HG03571 (cell line): ENCODE results near the gene GSTCD.
"Not testable (repeated sequence)": the region's sequence is repeated elsewhere in the genome, so short reads cannot be mapped to it uniquely, and the experiment has no call there.

ENCODE experiments used
- ATAC-seq: cut with Tn5 transposase; IDR thresholded peaks from one replicate; pipeline ENCODE4 v1.9.1; 2021; ENCODE audit not compliant: unreplicated experiment

GSTCD gene

DNA sequence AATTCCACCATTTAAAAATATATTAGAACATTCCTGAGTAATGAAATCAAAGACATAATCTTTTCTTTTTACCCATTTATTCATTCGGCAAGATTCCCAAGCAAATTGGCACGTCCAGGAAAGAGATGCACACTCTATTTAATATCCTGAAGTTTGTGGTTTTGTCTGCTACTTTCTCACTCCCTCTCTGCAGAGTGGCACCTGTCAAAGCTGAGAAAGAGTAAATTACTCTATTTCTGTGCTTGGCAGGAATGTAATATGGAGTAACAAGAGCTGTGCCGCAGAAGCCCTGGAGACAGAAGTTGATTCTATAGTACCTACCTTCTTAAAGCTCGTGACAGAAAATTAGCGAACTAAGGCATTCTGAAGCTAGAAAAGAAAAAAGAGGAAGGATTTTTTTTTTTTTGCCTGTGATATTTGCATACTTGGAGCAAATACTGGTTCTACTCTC, 5.5 kb downstream of the GSTCD start:
- ATAC-seq: peak; percentile 61

DNA sequence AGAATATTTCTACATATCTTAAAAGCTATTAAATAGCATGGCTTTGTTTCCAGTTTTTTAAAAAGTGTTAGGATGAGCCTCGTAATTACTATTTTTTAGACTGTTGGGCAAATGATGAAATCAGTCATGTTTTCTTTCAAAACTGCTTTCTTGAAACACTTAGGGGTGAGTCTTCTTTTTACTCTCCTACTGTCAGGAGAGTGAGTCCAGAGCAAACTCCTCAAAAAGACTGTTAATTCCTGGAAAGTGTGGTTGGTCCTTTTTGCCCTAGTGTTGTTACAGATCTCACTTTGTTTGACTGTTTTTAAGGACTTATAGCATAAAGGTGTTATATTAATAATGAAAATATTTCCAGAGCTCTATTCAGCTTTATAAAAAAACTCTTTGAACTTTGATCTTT, 6.3 kb downstream of the GSTCD start:
- ATAC-seq: no peak

DNA sequence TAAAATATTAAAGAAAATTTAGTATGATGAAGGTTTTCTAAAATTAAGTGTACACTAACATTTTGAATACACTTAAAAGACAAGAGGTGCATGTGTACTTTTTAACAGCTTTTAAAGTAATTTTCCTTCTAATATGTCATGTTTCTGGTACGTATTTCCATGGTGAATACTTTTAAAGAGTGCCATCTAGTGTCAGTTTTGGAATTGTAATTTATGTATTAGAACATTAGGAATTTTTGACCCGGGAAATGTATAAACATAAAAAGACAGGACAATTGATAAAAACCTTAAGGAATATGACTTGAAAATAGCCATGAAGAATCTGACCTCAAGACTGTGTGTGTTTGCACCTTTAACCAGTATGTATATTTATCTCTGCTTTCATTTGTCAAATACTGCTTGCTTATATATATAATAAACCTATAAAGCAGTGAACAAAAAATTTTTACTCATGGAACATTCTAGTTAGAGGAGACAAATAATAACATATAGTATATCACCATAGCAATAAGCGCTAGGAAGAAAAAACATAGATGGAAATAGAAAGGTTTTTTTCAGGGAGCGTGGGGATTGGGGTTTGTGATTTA, 7.2 kb downstream of the GSTCD start:
- ATAC-seq: no peak

DNA sequence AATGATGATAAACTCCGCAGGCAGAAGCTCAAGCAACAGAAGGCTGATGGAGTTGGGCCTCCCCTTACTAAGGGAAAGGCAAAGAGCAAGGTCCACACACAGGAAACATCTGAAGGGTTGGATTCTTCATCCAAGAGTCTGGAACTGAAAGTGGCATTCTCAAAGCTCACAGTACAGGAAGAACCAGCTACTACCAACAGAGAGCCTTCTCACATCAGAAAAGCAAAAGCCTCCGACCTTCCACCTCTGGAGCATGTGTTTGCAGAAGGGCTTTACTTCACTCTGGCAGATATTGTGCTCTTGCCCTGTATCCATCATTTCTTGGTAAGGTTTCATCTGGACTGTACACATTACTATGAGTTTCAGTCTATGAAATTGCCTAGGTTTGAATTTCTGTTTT, 10.6 kb downstream of the GSTCD start:
- no peak for ATAC-seq

DNA sequence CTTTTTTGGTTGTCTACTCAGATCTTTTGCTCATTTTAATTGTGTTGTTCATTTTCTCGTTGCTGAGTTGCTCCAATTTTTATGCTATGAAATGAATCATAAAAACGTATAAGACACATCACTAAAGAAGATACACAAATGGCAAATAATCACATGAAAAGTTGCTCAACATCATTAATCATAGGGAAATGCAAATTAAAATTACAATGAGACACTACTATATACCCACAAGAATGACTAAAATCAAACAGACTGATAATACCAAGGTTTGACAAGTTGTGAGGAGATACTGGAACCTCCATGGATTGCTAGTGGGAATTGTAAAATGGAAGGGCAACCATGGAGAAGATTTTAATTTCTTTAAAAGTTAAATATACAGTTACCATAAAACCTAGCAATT, 17.0 kb downstream of the GSTCD start:
- no peak for ATAC-seq

DNA sequence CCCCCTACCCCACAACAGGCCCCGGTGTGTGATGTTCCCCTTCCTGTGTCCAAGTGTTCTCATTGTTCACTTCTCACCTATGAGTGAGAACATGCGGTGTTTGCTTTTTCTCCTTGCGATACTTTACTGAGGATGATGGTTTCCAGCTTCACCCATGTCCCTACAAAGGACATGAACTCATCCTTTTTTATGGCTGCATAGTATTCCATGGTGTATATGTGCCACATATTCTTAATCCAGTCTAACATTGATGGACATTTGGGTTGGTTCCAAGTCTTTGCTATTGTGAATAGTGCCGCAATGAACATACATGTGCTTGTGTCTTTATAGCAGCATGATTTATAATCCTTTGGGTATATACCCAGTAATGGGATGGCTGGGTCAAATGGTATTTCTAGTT, 21.3 kb downstream of the GSTCD start:
- ATAC-seq: not testable (repeated sequence)

DNA sequence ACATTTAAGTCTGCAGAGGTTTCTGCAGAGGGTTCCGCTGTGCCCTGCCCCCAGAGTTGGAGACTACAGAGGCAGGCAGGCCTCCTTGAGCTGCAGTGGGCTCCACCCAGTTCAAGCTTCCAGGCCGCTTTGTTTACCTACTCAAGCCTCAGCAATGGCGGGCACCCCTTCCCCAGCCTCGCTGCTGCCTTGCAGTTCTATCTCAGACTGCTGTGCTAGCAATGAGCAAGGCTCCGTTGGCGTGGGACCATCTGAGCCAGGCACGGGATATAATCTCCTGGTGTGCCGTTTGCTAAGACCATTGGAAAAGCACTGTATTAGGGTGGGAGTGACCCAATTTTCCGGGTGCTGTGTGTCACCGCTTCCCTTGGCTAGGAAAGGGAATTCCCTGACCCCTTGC, 26.6 kb downstream of the GSTCD start:
- not testable (repeated sequence) for ATAC-seq

DNA sequence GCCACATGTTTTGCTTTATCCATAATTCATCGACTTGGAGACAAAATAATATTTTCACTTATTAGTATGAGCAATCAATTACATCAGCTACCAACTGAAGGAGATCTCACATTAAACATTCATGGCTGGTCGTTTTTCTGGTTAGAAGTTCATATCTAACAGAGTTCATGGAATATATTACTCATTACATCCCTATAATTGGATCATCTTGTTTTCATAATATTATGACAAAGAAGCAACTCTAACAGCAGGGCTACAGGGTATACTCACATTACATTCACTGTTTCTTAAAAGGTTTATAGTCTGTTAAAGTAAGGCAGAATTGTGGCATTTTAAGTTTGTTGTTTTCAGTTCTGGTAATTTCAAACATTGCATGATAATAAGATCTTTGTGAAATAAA, 33.0 kb downstream of the GSTCD start:
- ATAC-seq: no peak

DNA sequence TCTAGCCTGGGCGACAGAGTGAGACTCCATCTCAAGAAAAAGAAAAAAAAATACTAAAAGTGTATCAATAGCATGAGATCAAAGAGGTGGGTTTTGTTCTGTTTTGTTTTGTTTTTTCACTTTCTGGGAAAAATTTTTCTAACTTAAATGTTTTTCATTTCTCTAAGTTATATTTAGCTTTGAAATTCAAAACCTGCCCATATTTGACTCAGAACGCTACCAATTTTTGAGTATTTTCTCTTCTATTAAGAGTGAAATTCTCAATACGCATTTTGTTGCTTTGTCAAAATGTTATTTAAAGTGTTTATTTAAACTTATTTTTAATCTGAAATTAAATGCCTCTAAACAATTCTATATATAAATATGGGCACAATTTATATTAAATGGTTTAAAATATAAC, 39.6 kb downstream of the GSTCD start:
- ATAC-seq: no peak

DNA sequence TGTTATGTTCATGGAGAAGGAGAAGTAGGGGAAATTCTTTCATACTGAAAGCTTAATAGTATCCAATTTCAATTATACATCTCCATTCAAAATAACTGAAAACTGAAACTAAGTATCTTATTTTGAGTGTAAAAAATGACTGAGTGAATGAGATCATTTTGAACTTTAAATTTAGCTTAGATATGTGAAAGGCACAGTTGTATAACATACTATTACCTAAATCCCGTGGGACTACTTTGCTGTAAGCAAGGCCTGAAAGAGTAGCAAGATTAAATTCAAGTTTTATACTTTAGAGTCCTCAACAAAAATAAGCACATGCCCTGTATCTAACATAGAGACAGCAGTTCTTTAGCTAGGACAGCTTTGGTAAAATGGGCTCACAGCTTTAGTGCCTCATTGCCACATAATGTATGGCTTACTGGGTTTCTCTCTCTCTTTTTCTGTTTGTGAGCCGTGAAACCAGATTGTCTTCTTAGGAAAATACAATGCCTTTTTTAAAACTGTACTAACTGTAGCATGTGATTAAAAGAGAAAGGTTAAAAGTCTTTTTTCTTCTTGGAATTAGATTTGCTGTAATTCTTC, 43.2 kb downstream of the GSTCD start:
- ATAC-seq: no peak

DNA sequence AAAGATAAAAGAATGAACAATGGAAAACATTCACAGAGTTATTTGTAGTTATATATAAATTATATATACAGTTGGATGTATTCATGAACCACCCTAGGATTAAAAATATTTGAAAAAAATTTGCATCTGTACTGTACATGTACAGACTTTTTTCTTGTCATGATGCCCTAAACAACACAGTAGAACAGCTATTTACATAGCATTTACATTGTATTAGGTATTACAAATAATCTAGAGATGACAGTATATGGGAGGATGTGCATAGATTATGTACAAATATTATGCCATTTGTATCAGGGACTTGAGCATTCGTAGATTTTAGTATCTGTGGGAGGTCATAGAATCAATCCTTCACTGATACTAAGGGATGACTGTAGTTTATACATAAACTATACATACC, 44.8 kb downstream of the GSTCD start:
- ATAC-seq: no peak

DNA sequence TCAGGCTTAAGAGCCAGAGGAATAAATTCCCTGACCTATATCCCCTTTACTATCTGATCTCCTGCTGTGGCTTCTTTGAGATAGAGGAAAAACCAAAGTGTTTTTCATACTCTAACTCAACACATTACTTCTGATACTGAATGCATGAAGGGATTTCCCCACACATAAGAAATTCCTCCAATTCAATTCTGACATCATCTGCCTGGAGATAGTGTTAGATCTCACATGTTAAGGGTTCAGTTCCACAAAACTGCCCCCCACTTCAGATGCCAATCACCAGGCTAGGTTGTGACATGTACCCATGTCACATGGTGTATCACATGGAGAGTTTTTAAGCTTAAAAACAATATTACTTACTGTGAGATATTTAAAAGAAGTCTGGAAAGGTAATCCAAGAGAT, 46.8 kb downstream of the GSTCD start:
- ATAC-seq: no peak

DNA sequence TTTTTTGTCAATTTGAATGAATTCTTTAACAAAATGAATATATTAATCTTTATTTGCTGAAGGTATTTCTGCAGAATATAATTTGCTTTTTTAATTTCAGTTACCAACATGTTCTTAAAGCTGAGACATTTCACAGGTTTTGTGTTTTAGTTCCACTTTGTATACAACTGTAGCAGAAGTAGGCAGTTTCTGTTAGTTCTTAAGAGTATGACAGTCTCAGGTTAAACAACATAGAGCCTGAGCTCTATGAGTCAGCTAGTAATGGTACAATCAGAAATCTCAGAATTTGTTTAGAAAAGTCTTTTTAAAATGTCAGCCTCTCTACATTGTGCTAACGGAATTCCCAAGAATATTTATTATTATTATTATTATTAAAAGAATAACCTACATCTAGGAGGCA, 50.4 kb downstream of the GSTCD start:
- ATAC-seq: no peak

DNA sequence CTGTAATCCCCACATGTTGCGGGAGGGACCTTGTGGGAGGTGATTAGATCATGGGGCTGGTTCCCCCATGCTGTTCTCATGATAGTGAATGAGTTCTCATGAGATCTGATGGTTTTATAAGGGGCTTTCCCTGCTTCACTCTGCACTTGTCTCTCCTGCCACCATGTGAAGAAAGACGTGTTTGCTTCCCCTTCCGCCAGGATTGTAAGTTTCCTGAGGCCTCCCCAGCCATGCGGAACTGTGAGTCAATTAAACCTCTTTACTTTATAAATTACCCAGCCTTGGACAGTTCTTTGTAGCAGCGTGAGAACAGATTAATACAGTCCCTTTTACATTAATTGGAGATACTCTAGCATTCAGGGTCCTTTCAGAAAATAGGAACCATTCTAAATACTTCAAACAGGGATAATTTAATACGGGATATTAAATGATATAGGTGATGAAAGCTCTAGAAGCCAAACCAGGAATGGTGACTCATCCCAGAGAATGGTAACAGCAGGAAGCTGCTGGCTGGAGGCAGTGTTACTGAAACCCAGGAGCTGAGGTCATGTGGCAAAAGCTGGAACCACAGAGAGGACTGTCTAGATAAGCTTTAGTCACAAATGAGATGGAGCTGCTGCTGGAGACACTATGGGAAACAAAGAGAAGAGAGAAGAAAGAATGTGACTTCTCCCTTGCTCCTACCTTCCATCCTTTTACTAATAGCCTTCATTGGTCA, 57.3 kb downstream of the GSTCD start:
- no peak for ATAC-seq

DNA sequence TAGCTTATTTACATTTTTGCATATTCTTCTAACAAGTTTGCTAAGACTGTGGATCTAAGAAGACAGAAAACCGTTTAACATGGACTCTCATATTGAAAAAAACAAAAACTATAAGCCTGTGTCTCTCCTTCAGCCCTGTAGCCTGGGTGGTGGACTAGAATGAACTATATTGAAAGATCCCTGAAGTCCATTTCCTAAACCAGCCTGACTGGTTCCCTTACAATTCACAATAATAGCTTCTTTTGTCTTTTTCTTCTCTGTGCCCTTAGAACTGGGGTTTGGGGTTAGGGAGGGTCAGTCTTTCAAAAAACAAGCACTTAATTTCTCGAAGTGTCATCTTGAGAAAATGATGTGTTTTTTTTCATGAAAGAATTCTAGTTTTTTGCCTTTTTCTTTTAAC, 59.0 kb downstream of the GSTCD start:
- no peak for ATAC-seq

DNA sequence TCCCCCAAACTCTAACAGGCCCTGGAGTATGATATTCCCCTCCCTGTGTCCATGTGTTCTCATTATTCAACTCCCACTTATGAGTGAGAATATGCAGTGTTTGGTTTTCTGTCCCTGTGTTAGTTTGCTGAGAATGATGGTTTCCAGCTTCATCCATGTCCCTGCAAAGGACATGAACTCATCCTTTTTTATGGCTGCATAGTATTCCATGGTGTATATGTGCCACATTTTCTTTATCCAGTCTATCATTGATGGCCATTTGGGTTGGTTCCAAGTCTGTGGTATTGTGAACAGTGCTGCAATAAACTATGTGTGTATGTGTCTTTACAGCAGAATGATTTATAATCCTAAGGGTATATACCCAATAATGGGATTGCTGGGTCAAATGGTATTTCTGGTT, 61.9 kb downstream of the GSTCD start:
- ATAC-seq: not testable (repeated sequence)

DNA sequence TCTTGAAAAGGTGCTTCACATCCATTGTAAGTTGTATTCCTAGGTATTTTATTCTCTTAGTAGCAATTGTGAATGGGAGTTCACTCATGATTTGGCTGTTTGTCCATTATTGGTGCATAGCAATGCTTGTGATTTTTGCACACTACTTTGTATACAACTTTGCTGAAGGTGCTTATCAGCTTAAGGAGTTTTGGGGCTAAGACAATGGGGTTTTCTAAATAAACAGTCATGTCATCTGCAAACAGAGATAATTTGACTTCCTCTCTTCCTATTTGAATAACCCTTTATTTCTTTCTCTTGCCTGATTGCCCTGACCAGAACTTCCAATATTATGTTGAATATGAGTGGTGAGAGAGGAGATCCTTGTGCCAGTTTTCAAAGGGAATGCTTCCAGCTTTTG, 63.5 kb downstream of the GSTCD start:
- not testable (repeated sequence) for ATAC-seq

DNA sequence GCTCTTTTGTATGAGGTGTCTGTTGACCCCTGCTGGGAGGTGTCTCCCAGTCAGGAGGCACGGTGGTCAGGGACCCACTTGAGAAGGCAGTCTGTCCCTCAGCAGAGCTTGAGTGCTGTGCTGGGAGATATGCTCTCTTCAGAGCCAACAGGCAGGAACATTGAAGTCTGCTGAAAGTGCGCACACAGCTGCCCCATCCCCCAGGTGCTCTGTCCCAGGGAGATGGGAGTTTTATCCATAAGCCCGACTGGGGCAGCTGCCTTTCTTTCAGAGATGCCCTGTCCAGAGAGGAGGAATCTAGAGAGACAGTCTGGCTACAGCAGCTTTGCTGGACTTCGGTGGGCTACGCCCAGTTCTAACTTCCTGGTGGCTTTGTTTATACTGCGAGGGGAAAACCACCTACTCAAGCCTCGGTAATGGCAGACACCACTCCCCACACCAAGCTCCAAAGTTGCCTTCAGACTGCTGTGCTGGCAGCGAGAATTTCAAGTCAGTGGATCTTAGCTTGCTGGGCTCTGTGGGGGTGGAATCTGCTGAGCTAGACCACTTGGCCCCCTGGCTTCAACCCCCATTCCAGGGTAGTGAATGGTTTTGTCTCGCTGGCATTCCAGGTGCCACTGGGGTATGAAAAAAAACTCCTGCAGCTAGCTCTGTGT, 67.3 kb downstream of the GSTCD start:
- not testable (repeated sequence) for ATAC-seq

DNA sequence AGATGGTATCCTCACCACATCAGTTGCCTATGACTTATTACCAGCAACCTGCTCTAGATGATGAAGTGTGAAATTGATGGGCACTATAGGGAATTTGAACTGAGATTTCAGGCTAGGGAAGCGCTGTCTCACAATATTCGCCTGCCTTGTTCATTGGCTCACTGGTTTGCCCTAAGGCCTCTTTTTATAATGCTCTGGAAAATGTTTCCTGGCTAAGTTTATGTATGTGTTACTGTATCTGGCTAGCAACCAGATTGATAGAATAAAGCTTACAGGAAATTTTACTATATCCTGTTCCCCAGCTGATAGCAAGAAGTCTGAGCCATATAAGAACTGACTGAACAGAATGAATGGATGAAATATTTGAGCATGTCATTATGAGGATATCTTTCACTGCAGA, 71.6 kb downstream of the GSTCD start:
- no peak for ATAC-seq

DNA sequence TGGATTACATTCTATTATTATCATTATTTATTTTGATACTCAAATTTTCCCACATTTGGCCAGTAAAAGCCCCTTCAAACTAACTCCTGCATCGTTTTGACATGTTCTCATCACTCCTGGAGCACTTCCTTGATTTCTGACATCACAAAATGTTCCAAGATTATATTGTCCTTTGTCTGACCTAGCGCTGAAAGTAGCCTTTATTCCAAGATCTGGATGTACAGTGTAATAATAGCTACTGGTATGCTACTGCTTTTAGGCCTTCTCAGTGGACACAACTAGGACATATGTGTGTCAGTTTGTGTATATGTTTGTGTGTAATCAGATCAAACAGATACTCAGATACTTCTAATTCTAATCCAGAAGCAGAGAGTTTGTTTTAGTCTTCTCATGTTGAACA, 76.2 kb downstream of the GSTCD start:
- no peak for ATAC-seq

DNA sequence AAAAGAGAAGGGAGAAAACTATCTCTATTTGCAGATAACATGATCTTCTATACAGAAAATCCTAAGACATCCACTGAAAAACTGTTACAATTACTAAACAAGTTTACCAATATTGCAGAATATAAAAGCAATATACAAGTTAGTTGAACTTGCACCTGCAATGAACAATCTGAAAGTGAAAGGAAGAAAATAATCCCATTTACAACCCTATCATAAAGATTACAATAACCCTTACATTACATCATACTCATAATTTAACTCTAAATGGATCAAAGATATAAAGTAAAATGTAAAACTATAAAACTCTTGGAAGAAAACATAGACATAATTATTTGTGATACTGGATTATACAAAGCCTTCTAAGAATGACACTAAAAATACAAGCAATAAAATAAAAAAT, 77.2 kb downstream of the GSTCD start:
- no peak for ATAC-seq

DNA sequence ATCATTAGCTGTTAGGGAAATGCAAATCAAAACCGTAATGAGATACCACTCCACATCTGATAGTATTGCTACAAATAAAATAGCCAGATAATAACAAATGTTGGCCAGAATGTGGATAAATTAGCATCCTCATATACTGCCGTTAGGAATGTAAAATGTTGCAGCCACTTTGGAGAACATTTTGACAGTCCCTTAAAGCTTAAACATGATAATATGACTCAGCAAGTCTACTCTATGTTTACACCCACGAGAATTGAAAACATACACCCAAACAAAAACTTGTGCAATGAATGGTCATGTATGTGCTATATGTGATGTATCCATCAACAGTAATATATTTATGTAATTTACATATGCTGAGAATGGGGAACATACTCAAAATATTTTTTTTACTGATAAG, 78.2 kb downstream of the GSTCD start:
- ATAC-seq: no peak
